Loucy (cell line): ENCODE data around the gene APOL4.

Source experiments
- CTCF ChIP-seq: fragments of 200-600 bp; sonication (generic); conservative IDR thresholded peaks from 2 replicates; pipeline ENCODE4 v1.5.1; 2014; ENCODE audit warnings: mild to moderate bottlenecking, antibody characterized with exemption, low read length
- EZH2phosphoT487 ChIP-seq: fragments of 200-600 bp; IDR thresholded peaks from 2 replicates; pipeline ENCODE4 v1.6.1; 2018; ENCODE audit warnings: antibody characterized with exemption, mild to moderate bottlenecking, moderate library complexity, borderline replicate concordance

- TF ChIP-seq CTCF = no peak
- TF ChIP-seq EZH2phosphoT487 = no peak
These were observed 20.7 kb downstream of the APOL4 start for GRCh38 chr22:36180928-36181327.
